Neural crest cell (in vitro differentiated cells): ENCODE data around the gene AKAP13. TPM values are rescaled to one million over a fixed set of nuclear protein-coding genes. Genes with fewer than 3 reads are reported as not detected.
A peak's percentile ranks its signal among the peaks of the same experiment; 100 is the strongest.

Experiments used
- DNase-seq: peaks from one replicate; pipeline ENCODE4 v3.0.0; 2021; ENCODE audit warnings: low read depth, mixed read lengths, low spot score
- H3K27ac Mint-ChIP-seq: one replicate; pipeline ENCODE4 v1.8.0; 2021; ENCODE audit warnings: mild to moderate bottlenecking, mixed read lengths; ENCODE audit not compliant: unreplicated experiment
- H3K27me3 Mint-ChIP-seq: 2 replicates; pipeline ENCODE4 v1.8.0; 2021; ENCODE audit warnings: low read depth, mild to moderate bottlenecking, mixed read lengths
- H3K36me3 Mint-ChIP-seq: 2 replicates; pipeline ENCODE4 v1.8.0; 2021; ENCODE audit warnings: low read depth, mild to moderate bottlenecking, mixed read lengths
- H3K4me1 Mint-ChIP-seq: 2 replicates; pipeline ENCODE4 v1.8.0; 2021; ENCODE audit warnings: mixed read lengths
- H3K4me3 Mint-ChIP-seq: one replicate; pipeline ENCODE4 v1.8.0; 2021; ENCODE audit warnings: mild to moderate bottlenecking, mixed read lengths
- H3K9me3 Mint-ChIP-seq: 2 replicates; pipeline ENCODE4 v1.8.0; 2021; ENCODE audit warnings: mixed read lengths
- total RNA-seq: library from RNA; stranded (reverse); gene quantifications from 2 replicates; pipeline ENCODE4 v1.2.1, GENCODE V29; 2021
- TF ChIP-seq, protein P1 (sequence below): fragments of 200-600 bp; sonication (generic); conservative IDR thresholded peaks from 2 replicates; pipeline ENCODE4 v1.5.0; 2021; ENCODE audit warnings: antibody characterized with exemption, mild to moderate bottlenecking

AKAP13 gene
- total RNA-seq, 1 donor from 2014 or later, result 81.3 TPM

DNA sequence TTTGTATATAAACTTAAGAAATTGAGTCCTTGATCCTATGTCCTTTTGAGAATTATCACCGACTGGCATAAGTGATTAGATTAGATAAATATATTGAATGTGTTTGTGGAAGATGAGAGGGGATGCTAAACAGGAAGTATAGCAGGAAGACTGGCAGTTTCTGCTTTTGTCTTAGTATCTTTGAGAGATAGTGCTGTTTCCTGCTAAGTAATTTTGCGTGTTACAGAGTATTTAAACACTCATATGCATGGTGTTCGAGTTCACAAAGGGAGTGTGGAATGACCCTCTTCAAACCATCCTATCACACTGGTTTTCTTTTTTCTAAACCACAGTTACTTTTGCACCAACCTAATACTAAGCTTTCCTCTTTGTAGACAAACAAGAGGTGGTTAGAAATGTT lies 308.3 kb downstream of the AKAP13 start:
- Mint-ChIP-seq H3K4me1 (peaks cover 26% of the 10 kb centered on the region), H3K9me3 (no peaks in the 10 kb centered on the region), H3K4me3 (no peak overlapping the region), H3K36me3 (peaks cover 3% of the 10 kb centered on the region), H3K27ac (no peak overlapping the region), H3K27me3 (no peaks in the 10 kb centered on the region)
- no peak for DNase-seq
- TF ChIP-seq, protein P1, sequence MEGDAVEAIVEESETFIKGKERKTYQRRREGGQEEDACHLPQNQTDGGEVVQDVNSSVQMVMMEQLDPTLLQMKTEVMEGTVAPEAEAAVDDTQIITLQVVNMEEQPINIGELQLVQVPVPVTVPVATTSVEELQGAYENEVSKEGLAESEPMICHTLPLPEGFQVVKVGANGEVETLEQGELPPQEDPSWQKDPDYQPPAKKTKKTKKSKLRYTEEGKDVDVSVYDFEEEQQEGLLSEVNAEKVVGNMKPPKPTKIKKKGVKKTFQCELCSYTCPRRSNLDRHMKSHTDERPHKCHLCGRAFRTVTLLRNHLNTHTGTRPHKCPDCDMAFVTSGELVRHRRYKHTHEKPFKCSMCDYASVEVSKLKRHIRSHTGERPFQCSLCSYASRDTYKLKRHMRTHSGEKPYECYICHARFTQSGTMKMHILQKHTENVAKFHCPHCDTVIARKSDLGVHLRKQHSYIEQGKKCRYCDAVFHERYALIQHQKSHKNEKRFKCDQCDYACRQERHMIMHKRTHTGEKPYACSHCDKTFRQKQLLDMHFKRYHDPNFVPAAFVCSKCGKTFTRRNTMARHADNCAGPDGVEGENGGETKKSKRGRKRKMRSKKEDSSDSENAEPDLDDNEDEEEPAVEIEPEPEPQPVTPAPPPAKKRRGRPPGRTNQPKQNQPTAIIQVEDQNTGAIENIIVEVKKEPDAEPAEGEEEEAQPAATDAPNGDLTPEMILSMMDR, result no peak

DNA sequence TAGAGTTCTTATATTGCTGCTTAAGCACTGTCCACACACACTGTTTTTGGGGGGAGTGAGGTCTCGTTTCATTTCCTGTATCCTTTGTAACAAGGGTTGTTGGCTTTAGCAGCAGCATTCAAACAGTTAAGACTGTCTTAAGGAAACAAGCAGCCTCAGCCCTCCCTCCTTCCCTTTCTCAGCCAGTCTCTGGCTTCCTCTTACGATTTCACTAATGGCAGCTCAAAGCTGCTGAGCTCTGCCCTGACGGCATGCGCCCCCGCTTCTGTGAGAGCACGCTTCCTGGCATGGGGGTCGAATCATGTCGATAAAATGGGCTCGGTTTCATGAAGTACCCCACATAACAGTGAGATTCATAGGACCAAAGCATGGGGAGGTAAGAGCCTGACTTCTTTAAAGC lies 309.3 kb downstream of the AKAP13 start:
- H3K27me3 Mint-ChIP-seq, result no peaks in the 10 kb centered on the region
- peaks cover 26% of the 10 kb centered on the region for H3K4me1 Mint-ChIP-seq
- H3K4me3 Mint-ChIP-seq, result peak overlapping the region; percentile 73
- peak; percentile 11 for DNase-seq
- H3K36me3 Mint-ChIP-seq, result no peaks in the 10 kb centered on the region
- TF ChIP-seq, protein P1, result no peak
- H3K9me3 Mint-ChIP-seq, result no peaks in the 10 kb centered on the region
- H3K27ac Mint-ChIP-seq, result peak overlapping the region; percentile 98

- TF ChIP-seq, protein P1, result no peak
- Mint-ChIP-seq H3K4me3 (peak overlapping the region; percentile 3), H3K9me3 (no peaks in the 10 kb centered on the region), H3K27me3 (no peaks in the 10 kb centered on the region), H3K4me1 (peaks cover 26% of the 10 kb centered on the region), H3K36me3 (no peaks in the 10 kb centered on the region), H3K27ac (no peak overlapping the region)
- DNase-seq, result no peak
These were observed 310.3 kb downstream of the AKAP13 start for GRCh38 chr15:85690561-85691231.

DNA sequence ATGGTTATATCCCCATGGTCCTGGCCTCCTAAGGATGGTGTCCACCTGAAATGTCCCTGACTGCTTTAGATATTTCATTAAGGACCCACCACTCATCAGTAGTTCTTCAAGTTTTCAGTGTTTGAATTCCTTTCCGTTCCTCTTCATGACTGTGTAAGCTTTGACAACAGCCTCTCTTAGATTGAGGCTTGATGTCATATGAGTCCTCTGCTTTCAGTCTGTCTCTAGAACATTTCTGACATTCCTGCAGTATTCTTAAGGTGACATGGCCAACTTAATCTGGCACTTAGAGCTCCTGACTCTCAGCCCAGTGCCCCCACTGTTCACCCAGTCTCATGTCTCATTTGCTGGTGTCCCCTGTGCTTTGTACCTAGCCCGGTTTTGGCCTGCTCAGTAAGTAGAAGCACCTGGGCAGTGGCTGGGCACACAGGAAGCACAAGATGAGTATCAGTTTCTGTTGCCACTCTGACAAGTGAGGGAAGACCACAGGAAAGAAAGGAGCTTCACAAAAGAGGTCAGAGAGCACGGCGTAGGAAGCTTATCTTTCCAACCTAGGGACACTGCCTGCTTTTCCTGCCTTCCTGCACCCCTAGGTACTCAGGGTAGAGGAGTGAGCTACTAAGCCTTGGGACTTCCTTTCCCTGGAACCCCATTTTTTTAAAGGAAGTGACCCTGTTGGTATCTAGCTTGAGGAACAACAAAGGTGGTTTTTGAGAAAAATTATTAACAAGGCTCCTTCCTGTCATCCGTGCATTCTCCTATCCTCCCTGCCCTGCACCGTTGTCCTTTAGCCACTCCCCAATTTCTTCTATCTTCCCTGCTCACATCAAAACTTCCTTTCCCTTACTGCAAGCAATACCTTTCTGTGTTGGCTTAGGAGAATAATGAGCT lies 311.2 kb downstream of the AKAP13 start:
- H3K27me3 Mint-ChIP-seq, result no peaks in the 10 kb centered on the region
- H3K27ac Mint-ChIP-seq, result peak overlapping the region; percentile 61
- no peak for DNase-seq
- TF ChIP-seq, protein P1, result no peak
- no peaks in the 10 kb centered on the region for H3K9me3 Mint-ChIP-seq
- H3K4me1 Mint-ChIP-seq, result peaks cover 26% of the 10 kb centered on the region
- peaks cover 4% of the 10 kb centered on the region for H3K36me3 Mint-ChIP-seq
- no peak overlapping the region for H3K4me3 Mint-ChIP-seq

DNA sequence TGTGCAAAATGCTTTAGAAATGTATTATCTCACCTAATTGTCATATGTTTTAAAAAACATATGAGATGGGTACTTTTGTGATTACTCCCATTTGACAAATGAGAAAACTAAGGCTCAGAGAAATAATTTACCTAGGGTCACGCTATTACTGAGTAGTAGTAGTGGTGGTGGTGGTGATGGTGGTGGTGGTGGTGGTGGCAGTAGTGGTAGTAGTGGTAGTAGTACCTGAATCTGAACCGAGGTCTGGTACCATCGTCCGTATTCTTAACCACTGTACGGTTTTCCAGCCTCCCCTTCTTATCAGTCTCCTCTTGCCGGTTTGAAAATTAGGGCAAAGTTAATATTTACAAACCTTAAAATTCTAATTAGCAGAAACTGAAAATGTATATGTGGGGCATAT lies 311.9 kb downstream of the AKAP13 start:
- Mint-ChIP-seq H3K9me3 (no peaks in the 10 kb centered on the region), H3K27me3 (no peaks in the 10 kb centered on the region), H3K36me3 (peaks cover 4% of the 10 kb centered on the region), H3K27ac (no peak overlapping the region), H3K4me1 (peaks cover 26% of the 10 kb centered on the region), H3K4me3 (no peak overlapping the region)
- TF ChIP-seq, protein P1, result no peak
- no peak for DNase-seq
